Measurements from ENCODE around the gene GNB2. TPM values are rescaled to one million over a fixed set of nuclear protein-coding genes. Genes with fewer than 3 reads are reported as not detected.

Gene GNB2
- total and polyA plus RNA-seq, 2 donors from 2014 or later: 234 to 265 TPM

- Histone ChIP-seq H3K27me3 (ENCODE audit: control insufficient read depth, insufficient read depth, low read length) (no peaks in the 10 kb centered on the region), H3K4me3 (ENCODE audit: low read length in 3 of 3) (no peak overlapping the region), H3K9me3 (ENCODE audit: control insufficient read depth in 2 of 3, insufficient read depth in 1 of 3, low read length in 3 of 3) (no peaks in the 10 kb centered on the region), H3K27ac (ENCODE audit: low read depth in 2 of 2, low read length in 2 of 2) (no peak overlapping the region), H3K36me3 (ENCODE audit: control insufficient read depth in 2 of 3, insufficient read depth in 3 of 3, low read length in 3 of 3) (no peaks in the 10 kb centered on the region), H3K4me1 (ENCODE audit: control insufficient read depth in 2 of 3, insufficient read depth in 2 of 3, low read depth in 1 of 3, low read length in 3 of 3) (no peaks in the 10 kb centered on the region), H3K9ac (ENCODE audit: low read length in 3 of 3) (no peak overlapping the region)
- no peak for TF ChIP-seq CTCF (IDR thresholded peaks at IDR 0.05; ENCODE audit: borderline replicate concordance, extremely low read depth, insufficient read depth)
- FAIRE-seq: no peak
- no peak for DNase-seq
- intact Hi-C loops (cut with DNase I): no loop called here
Observed at GRCh38 chr7:100641860-100642533, 31.5 kb upstream of the GNB2 start.

GRCh38 chr7:100642534-100642907 is 31.0 kb upstream of the GNB2 start:
- Histone ChIP-seq H3K9me3 (ENCODE audit: control insufficient read depth in 2 of 3, insufficient read depth in 1 of 3, low read length in 3 of 3) (no peaks in the 10 kb centered on the region), H3K4me1 (ENCODE audit: control insufficient read depth in 2 of 3, insufficient read depth in 2 of 3, low read depth in 1 of 3, low read length in 3 of 3) (no peaks in the 10 kb centered on the region), H3K9ac (ENCODE audit: low read length in 3 of 3) (no peak overlapping the region), H3K27ac (ENCODE audit: low read depth in 2 of 2, low read length in 2 of 2) (no peak overlapping the region), H3K4me3 (ENCODE audit: low read length in 3 of 3) (no peak overlapping the region), H3K27me3 (ENCODE audit: control insufficient read depth, insufficient read depth, low read length) (no peaks in the 10 kb centered on the region), H3K36me3 (ENCODE audit: control insufficient read depth in 2 of 3, insufficient read depth in 3 of 3, low read length in 3 of 3) (no peaks in the 10 kb centered on the region)
- TF ChIP-seq CTCF (IDR thresholded peaks at IDR 0.05; ENCODE audit: borderline replicate concordance, extremely low read depth, insufficient read depth): no peak
- intact Hi-C loops (cut with DNase I): no loop called here
- FAIRE-seq: no peak
- DNase-seq: peak in 3 of 5 donors; percentile 14 to 70 (median 36)

- Histone ChIP-seq H3K4me3 (ENCODE audit: low read length in 3 of 3) (no peak overlapping the region), H3K9me3 (ENCODE audit: control insufficient read depth in 2 of 3, insufficient read depth in 1 of 3, low read length in 3 of 3) (no peaks in the 10 kb centered on the region), H3K9ac (ENCODE audit: low read length in 3 of 3) (no peak overlapping the region), H3K36me3 (ENCODE audit: control insufficient read depth in 2 of 3, insufficient read depth in 3 of 3, low read length in 3 of 3) (no peaks in the 10 kb centered on the region), H3K4me1 (ENCODE audit: control insufficient read depth in 2 of 3, insufficient read depth in 2 of 3, low read depth in 1 of 3, low read length in 3 of 3) (no peaks in the 10 kb centered on the region), H3K27me3 (ENCODE audit: control insufficient read depth, insufficient read depth, low read length) (peaks cover 2% of the 10 kb centered on the region), H3K27ac (ENCODE audit: low read depth in 2 of 2, low read length in 2 of 2) (no peak overlapping the region)
- no peak for TF ChIP-seq CTCF (IDR thresholded peaks at IDR 0.05; ENCODE audit: borderline replicate concordance, extremely low read depth, insufficient read depth)
- intact Hi-C loops (cut with DNase I): no loop called here
- FAIRE-seq (no peak), DNase-seq (no peak)
Observed at GRCh38 chr7:100649826-100650565, 23.5 kb upstream of the GNB2 start.

Measured in kidney (tissue), 14 donors.